GM19351 (cell line): ENCODE results near the gene FAM117B.
"Not testable (repeated sequence)": the region's sequence is repeated elsewhere in the genome, so short reads cannot be mapped to it uniquely, and the experiment has no call there.

Experiments used
- ATAC-seq: cut with Tn5 transposase; IDR thresholded peaks from one replicate; pipeline ENCODE4 v1.9.1; 2021; ENCODE audit warnings: mild to moderate bottlenecking, moderate library complexity; ENCODE audit not compliant: unreplicated experiment

Gene FAM117B

DNA sequence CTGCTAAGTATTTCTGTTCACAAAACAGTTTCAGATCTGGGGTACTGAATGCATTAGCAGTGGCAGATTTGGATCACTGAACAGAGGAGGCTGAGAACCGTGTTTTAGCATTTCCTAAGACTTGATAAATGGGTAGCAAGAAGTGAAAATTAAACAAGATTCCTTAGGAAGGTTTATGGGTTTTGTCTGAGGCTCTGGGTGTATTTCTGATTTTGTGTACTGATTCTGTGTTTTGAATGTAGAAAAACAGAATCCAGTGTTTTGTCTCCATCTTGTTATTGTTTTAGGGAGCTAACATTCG is 1.4 kb downstream of the FAM117B start:
- peak; percentile 14 for ATAC-seq

DNA sequence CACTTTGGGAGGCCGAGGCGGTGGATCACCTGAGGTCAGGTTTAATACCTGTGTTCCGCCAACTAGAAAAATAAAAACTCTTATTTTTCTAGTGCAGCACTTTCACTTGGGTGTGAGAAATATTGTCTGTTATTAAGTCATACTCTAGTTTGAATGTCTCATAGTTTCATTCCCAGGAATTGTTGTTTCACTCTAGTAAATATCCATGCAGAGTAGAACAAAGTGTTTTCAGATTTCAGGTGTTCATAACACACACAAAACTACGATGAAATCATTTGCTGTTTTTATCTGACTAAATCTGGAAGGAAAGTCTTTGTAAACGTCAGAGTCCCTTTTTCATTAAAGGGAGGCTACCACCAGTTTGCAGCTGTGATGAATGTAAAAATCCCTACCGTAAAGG is 4.0 kb downstream of the FAM117B start:
- ATAC-seq, result no peak

DNA sequence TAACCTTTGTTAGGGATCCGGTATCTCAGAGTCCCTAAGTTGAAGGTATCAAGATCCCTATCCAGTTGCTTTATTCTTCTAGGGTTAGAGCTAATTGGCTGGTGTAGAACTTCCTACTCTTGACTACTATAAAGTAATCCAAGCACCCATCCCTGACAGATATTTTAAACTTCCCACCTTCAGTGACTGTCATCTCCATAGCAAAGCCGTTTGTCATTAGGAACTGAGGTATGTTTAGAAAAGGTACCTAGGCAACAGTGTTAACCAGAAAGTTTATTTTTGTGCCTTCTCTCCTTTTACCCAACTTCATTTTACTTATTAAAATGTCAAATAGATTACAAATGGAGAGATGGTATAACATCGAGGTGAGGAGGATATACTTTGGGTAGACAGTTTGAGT is 4.5 kb downstream of the FAM117B start:
- no peak for ATAC-seq

DNA sequence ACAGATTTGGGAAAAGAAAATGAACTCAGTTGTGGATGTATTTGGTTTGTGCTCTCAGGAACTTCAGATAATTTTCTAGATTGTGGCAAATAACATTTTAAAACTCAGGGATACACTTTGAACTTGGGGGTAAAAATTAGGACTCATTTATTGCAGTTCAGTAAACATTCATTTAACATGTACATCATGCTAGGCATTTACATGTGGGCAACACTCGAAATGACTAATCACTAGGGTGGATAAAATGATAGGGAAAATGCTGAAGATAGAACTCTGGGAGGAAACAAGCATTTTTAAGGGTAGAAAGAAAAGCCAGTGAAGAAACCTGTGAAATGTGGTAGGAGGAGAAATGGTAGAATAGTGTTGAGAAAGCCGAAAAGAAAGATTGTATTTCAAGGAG is 7.8 kb downstream of the FAM117B start:
- ATAC-seq, result no peak

DNA sequence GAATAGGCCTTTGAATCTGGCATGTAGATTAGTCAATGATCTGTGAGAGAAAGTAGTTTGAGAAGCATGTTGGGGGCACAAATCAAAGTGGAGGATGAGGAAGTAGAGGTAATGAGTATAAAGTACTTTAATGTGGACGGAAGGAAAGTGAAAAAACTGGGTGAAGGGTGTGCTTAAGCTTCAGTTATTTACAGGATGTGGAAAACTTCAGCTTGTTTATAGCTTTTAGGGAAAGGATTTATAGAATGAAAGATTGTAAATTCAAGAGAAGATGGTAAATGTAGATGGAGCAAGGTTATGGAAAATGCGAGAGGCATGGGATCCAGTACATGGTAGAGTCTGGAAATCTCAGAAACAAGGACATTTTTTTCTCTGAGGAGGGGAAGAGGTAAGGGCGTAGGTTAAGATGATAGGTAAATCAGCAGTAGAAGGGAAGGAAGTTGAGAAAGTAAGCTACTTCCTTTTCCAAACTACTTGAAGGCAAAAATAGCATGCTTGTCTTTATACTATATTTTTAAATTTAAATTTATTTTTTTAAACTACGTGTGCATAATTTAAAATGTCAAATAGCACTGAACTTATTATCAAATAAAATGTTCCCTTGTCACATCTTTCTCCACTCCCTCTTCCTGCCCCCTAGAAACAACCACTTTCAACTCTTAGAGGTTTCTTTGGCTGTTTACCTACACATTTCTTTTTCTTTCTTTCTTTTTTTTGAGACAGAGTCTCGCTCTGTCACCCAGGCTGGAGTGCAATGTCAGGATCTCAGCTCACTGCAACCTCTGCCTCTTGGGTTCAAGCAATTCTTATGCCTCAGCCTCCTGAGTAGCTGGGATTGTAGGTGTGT is 8.5 kb downstream of the FAM117B start:
- ATAC-seq, result no peak

DNA sequence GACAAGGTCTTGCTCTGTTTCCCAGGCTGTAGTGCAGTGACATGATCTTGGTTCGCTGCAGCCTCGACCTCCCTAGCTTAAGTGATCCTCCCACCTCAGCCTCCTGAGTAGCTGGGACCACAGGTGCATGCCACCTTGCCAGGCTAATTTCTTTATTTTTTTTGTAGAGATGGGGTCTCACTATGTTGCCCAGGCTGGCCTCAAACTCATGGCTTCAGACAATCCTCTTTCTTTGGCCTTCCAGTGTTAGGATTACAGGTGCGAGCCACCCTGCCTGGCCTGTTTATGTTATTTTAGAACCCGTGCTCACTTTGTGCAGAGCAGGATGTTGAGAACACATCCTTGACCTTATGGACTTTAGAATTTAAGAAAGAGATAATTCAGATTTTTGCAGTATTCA is 17.4 kb downstream of the FAM117B start:
- ATAC-seq, result no peak

DNA sequence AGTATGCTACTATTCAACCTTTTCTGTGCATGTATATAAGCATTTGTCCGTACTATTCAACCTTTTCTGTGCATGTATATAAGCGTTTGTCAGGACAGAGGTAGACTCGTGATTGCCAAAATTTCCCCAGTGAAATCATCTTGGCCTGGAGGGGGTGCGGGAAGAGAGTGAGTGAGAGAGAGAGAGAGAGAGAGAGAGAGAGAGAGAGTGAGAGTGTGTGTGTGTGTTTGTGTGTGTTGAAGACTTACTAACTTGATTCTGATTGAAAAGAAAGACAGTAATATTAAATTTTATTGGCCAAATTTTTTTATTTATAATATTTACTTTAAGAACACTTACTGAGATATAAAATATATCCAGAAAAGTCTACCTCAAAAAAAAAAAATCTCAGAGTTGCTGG is 19.1 kb downstream of the FAM117B start:
- ATAC-seq, result no peak

DNA sequence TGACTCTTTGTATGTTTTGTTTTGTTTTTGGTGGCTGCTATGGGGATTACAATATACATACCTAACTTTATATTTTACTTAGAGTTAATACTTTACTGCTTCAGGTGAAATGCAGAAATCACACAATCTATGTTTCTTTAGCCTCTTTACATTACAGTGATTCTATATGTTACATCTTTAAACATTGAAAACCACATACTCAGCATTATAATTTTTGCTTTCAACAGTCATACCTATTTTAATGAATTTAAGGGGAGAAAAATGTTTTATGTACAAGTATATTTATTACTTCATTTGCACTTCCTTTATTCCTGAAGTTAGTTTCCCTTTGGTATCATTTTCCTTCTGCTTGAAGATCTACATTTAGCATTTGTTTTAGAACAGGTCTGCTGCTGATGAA is 23.1 kb downstream of the FAM117B start:
- no peak for ATAC-seq

DNA sequence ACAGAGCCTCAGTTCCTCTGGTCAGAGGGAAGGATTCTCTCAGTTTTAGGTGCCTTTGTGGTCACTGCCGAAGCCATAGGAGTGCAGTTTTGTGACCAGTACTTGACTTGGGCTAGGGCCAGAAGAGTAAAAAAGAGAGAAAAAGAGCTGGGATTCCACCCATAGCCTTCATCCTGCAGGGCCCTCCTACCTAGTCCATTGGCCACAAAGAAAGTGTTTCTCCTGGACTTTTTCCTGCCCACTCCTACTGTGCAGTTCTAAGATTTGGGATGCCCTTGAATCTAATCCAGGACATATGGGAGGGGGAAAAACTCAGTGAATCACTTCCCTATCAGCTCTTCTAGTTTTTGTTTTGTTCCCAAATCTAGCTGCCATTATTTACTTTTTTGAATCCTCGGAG is 26.0 kb downstream of the FAM117B start:
- ATAC-seq, result no peak

DNA sequence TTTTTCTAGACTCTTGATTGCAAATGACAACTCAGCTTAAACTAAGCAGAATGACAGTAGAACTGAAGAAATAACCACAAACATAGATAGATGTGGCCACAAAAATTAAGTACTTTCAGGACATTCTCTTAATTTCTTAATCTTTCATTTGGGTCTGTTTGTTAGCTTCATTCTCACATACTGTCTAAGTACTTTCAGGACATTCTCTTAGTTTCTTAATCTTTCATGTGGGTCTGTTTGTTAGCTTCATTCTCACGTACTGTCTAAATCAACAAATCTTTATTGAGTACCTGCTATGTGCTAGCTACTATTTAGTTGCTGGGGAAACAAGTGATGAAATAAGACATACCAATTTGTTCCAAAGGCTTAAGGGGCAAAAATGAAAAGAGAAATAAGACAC is 35.1 kb downstream of the FAM117B start:
- no peak for ATAC-seq

DNA sequence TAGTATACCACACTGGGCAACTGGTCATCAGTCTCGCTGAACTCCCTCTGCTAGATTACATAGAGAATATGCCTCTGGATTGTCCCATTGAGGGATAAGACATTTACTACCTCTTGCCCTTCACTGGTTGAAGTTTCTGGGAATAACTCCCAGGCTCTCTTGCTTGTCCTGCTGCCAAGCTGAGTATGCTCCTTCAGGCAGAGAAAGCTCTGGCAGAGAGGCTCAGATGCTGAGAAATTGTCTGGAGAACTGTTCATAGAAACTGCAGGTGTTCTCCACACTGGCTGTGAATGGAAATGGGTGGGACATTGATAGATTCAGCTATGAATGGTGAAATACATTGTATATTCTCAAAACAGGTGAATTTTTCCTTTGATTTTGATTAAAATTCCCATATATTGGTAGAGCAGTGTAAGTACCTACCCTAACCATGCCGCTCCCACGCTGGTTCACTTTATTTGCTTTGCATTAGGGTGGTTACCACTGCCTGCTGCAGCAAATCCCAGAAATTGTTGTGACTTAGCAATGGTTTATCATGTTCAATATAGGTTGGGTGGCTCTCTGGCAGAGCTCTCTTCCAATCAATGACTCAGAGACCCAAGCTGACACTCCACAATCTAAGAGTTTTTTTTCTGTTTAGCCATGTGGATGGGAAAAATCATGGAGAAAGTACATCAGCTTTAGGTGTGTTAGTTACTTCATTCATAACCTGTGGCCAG is 36.7 kb downstream of the FAM117B start:
- no peak for ATAC-seq

DNA sequence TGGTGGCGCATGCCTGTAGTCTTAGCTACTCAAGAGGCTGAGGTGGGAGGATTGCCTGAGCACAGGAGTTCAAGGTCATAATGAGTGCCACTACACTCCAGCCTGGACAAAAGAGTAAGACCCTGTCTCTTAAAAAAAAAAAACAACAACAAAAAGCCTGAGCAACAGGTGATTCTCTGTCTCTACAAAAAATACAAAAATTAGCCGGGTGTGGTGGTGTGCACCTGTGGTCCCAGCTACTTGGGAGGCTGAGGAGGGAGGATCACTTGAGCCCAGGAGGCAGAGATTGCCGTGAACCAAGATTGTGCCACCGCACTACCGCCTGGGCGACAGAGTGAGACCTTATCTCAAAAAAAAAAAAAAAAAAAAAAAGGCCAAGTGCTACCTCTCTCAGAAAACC is 40.3 kb downstream of the FAM117B start:
- ATAC-seq, result not testable (repeated sequence)

DNA sequence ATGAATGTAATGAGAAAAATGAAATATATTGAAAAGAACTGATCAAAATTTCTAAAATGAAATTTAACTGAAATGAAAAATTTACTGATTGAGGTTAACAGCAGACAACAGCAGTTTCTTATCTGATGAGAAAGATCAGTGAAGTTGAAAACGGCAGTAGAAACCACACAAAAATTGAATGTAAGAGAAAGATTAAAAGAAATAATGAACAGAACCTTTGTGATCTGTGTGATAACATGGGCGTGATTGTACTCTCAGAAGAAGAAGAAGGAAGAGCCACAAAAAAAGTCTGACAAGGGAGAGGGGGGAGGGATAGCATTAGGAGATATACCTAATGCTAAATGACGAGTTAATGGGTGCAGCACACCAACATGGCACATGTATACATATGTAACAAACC is 45.2 kb downstream of the FAM117B start:
- ATAC-seq, result no peak

DNA sequence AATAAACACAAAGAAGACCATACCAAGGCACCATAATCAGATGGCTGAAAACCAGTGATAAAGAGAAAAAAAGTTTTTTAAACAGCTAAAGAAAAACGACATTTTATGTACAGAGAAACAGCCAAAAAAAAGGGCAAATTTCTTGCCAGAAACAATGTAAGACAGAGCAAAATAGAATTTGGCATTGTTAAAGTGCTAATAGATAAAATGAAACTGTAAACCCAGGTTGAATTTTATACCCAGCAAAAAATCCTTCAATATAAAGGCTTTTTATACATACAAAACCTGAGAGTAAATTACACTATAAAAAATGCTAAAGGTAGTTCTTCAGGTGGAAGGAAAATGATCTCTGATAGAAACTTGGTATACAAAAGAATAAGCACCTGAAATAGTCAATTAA is 45.7 kb downstream of the FAM117B start:
- ATAC-seq, result no peak

DNA sequence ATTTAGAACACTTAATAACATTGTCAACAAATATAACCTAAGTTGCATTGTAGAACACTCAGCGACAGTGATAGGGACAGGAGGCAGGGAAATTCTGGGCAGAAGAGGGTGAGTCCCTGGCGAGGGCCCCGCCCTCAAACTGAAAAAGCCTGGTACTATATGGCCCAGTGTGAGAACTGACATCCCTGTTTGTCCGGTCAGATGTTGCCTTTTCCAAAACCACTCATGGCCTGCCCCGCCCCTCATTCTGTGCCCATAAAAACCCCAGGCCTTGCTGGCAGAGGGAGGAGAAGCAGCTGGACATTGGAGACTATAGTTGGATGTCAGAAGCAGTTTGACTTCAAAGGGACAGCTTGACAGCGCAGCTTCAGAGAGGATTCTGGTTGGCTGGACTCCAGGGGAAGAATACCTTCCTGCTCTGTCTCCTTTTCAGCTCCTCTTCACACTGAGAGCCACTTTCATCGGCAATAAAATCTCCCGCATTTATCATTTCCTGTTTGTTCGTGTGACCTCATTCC is 47.0 kb downstream of the FAM117B start:
- no peak for ATAC-seq

DNA sequence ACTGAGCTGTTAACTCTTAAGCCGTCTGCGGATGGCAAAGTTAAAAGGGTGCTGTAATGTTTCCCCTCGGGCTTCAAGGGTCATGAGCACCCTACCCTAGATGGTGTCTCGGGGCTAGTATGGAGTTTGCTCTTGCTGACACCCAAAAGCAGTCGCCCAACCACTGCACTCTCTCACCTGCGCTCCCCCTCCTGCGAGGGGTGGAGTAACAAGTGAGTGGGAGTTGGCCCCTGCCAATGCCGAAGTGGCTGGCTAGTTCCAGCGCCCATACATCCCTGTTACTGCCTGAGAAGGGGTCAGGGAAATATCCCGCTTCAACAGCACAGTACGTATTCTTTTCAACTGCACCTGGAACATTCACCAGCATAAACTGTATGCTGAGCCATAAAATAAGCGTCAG is 47.5 kb downstream of the FAM117B start:
- no peak for ATAC-seq

DNA sequence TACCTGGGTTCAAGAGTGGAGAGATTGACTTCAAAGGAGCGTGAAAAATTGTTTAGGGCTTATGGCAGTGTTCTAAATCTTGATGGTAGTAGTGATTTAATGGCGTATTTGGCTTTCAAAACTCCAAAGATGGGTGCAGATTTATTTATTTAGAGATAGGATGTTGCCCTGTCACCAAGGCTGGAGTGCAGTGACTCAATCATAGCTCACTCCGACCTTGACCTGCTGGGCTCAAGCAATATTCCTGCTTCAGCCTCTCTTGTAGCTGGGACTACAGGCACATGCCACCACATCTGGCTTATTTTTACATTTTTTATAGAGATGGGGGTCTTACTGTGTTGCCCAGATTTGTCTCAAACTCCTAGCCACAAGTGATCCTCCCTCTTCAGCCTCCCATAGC is 52.5 kb downstream of the FAM117B start:
- no peak for ATAC-seq

DNA sequence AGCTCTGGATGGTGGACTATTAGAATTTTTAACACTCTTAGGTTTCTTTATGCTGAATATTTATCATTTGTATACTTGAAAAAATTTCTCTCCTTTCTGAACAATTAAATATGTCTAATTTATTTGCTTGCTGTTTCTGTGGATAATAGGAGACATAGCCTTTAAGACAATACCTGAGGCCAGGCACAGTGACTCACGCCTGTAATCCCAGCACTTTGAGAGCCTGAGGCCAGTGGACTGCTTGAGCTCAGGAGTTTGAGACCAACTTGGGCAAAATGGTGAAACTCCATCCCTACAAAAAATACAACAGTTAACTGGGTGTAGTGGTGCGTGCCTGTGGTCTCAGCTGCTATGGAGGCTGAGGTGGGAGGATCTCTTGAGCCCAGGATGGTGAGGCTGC is 54.7 kb downstream of the FAM117B start:
- no peak for ATAC-seq

DNA sequence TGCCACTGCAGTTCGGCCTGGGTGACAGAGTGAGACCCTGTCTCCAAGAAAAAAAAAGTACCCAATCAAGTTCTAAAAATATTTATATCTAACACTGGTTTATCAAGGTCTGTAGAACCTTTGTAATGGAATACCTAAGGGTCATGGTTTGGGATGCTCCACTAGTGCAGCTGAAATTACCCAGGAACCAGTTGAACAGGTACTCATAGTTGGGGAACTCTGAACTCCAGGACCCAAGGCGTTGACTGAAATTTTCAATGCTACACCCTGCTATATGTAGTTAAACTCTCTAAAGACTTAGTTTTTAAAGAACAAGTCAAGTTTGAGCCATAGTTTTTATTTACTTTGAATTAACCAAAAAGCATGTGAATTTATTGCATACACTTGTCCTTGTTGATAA is 55.1 kb downstream of the FAM117B start:
- no peak for ATAC-seq

DNA sequence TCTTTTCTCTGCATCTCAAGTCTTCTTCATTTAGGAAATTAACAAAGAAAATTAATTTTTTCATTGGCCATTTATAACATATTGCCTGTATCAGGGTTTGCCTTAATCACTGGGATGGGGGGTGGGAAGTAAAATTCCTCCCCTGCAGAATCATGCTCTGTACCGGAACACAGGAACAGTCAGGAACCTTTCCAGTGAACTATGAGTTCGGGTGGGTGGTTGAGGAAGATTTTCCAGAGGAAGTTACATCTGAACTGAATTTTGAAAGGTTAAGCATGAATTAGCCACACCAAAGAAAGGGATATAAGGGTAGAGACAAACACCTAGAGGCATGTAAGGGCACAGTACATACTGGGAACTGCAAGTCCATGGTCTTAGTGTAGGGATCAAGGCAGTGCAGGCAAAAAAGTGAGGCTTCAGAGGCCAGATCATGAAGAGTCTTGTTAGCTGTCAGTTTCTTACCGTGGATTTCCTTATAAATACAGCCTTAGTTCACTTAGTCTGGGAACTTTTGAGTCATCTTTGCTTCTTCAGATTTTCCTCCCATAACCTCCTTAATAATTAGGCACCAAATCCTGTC is 55.6 kb downstream of the FAM117B start:
- ATAC-seq, result no peak

DNA sequence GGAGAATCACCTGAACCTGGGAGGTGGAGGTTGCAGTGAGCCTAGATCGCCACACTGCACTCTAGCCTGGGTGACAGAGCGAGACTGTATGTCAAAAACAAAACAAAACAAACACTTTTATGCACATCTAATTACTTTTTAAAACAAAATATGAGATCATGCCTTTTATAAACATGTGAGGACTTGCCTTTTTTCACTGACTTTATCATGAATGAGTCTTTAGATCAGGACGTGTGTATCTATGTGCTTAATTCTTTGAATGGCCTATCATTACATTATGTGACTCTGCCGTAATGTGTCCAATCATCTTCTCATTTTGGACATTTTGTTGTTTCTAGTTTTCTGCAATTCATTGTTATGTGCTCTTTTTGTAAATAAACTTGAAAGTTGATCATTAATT is 58.7 kb downstream of the FAM117B start:
- ATAC-seq, result no peak

DNA sequence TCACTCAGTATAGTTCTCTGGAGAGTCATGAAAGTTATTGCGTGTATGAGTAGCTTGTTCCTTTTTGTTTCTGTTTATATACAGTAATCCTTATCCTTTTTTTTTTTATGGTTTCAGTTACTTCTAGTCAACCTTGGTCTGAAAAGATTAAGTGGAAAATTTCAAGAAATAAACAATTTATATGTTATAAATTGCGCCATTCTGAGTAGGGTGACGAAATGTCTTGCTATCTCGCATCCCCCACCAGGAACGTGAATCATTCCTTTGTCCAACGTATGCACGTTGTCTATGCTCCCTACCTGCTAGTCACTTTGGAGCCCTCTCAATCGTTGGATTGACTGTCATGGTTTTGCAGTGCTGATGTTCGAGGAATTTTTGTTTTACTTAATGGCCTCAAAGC is 60.4 kb downstream of the FAM117B start:
- ATAC-seq, result no peak
